ENCODE results near the gene MRPL52. TPM values are rescaled to one million over a fixed set of nuclear protein-coding genes. Genes with fewer than 3 reads are reported as not detected.

Gene MRPL52
- total RNA-seq, 4 donors from 2014 or later = 24.8 to 230 (median 41.4) TPM

GRCh38 chr14:22871224-22872032 is 41.7 kb downstream of the MRPL52 start, which contains the start of gene LRP10:
Gene LRP10 (plus strand): TSS chr14:22871740. CDS start chr14:22872304, 564 bp downstream.
- WGBS, 2 donors = 0% methylated on average over 38 to 50 of the region's 50 CpGs
- H3K4me3 ChIP-seq (ENCODE audit: low read depth, poor library complexity, severe bottlenecking) = peak within 1 kb of the TSS; percentile 89
- DNase-seq (ENCODE audit: low spot score in 2 of 2) = peak; percentile 94 to 99
- intact Hi-C loops (cut with DNase I; ENCODE audit: low total_unique reads) = no loop called here
- no peak for TF ChIP-seq POLR2A (IDR thresholded peaks at IDR 0.05)
- no peak for TF ChIP-seq CTCF (IDR thresholded peaks at IDR 0.05)

GRCh38 chr14:22872033-22872832 is 42.5 kb downstream of the MRPL52 start:
- TF ChIP-seq CTCF (IDR thresholded peaks at IDR 0.05) (peak in 1 of 3 donors; percentile 81), POLR2A (IDR thresholded peaks at IDR 0.05) (no peak)
- peak; percentile 87 to 97 for DNase-seq (ENCODE audit: low spot score in 2 of 2)
- peak overlapping the region; percentile 89 for H3K4me3 ChIP-seq (ENCODE audit: low read depth, poor library complexity, severe bottlenecking)
- WGBS, 2 donors = 0% methylated on average over 25 to 39 of the region's 45 CpGs
- intact Hi-C loops (cut with DNase I; ENCODE audit: low total_unique reads) = no loop called here

- TF ChIP-seq POLR2A (IDR thresholded peaks at IDR 0.05) (no peak), CTCF (IDR thresholded peaks at IDR 0.05) (no peak)
- DNase-seq (ENCODE audit: low spot score in 2 of 2) = no peak
- no peak overlapping the region for H3K4me3 ChIP-seq (ENCODE audit: low read depth, poor library complexity, severe bottlenecking)
- WGBS, 2 donors = 30 to 42% methylated on average over 10 of the region's 10 CpGs
- intact Hi-C loops (cut with DNase I; ENCODE audit: low total_unique reads) = no loop called here
Measured at GRCh38 chr14:22872833-22873520, 43.3 kb downstream of the MRPL52 start.

- WGBS, 2 donors = 94 to 96% methylated on average over 15 of the region's 15 CpGs
- intact Hi-C loops (cut with DNase I; ENCODE audit: low total_unique reads) = no loop called here
- no peak overlapping the region for H3K4me3 ChIP-seq (ENCODE audit: low read depth, poor library complexity, severe bottlenecking)
- TF ChIP-seq CTCF (IDR thresholded peaks at IDR 0.05) (no peak), POLR2A (IDR thresholded peaks at IDR 0.05) (no peak)
- DNase-seq (ENCODE audit: low spot score in 2 of 2) = no peak
Measured at GRCh38 chr14:22875003-22875747, 45.5 kb downstream of the MRPL52 start.

- no peak for TF ChIP-seq POLR2A (IDR thresholded peaks at IDR 0.05)
- no peak for TF ChIP-seq CTCF (IDR thresholded peaks at IDR 0.05)
- no peak for DNase-seq (ENCODE audit: low spot score in 2 of 2)
- intact Hi-C loops (cut with DNase I; ENCODE audit: low total_unique reads) = no loop called here
- H3K4me3 ChIP-seq (ENCODE audit: low read depth, poor library complexity, severe bottlenecking) = no peak overlapping the region
- 95% methylated on average over 14 to 20 of the region's 20 CpGs for WGBS, 2 donors
Measured at GRCh38 chr14:22875748-22876319, 46.1 kb downstream of the MRPL52 start.

Measured in lower leg skin (tissue), 4 donors.